HG03097 (cell line): Measurements from ENCODE around the gene ZNF683.

Experiments
- ATAC-seq: cut with Tn5 transposase; IDR thresholded peaks from one replicate; pipeline ENCODE4 v1.9.1; 2021; ENCODE audit not compliant: unreplicated experiment, low FRiP score

Gene ZNF683

DNA sequence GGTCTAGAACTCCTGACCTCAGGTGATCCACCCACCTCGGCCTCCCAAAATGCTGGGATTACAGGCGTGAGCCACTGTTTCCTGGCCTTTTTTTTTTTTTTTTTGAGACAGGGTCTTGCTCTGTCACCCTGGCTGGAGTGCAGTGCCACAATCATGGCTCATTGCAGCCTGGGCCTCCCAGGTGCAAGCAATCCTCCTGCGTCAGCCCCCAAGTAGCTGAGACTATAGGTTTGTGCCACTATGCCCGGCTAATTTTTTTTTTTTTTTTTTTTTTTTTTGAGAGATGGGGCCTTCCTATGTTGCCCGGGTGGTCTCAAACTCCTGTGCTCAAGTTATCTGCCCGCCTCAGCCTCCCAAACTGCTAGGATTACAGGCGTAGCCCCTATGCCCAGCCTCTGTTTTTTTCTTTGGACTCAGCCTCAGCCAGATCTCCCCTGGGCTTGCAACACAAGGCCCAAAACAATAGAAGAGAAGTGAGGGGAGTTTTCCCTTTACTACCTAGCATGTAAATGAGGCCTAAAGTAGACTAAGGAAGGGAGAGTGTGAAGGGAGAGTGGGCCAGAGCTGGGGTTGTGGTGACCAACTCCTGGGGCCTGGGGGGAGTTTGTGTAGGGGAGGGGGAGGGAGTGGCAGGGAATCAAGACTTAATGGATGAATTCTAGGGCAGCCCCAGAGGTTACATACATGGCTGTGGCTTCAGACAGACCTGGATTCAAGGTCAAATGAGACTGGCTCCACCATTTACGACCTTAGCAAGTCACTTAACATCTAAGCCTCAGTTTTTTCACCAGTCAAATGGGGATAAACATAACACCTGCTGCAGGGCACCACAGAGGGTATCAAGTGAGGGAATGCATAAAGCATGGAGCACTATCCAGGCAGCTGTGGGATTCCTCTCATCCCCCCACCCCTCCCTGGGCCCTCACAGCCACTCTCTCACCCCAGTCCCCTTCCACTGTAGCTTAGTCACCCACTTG, 56.4 kb downstream of the ZNF683 start:
- ATAC-seq = no peak

DNA sequence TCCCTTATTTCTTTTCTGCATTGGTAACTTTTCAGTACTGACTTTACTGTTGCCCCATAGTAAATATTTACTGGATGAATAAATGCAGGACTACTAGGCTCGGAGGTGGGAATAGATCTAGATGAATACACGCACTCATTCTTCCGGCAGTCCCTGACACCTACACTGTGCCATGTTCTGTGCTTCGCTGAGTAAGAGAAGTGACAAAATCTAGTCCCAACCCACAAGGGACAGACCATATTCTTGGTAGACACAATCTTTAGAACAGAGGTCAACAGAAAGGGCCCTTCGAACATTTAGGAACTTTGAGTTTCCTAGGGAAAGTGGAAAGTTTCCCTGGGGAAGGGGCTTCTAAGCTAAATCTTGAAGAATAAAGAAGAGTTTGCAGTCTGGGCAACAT, 58.0 kb downstream of the ZNF683 start:
- no peak for ATAC-seq
